Measurements from ENCODE around the gene GIMAP7. TPM values are rescaled to one million over a fixed set of nuclear protein-coding genes. Genes with fewer than 3 reads are reported as not detected.

Gene GIMAP7
- total RNA-seq, 1 donor from 2014 or later: not detected

DNA sequence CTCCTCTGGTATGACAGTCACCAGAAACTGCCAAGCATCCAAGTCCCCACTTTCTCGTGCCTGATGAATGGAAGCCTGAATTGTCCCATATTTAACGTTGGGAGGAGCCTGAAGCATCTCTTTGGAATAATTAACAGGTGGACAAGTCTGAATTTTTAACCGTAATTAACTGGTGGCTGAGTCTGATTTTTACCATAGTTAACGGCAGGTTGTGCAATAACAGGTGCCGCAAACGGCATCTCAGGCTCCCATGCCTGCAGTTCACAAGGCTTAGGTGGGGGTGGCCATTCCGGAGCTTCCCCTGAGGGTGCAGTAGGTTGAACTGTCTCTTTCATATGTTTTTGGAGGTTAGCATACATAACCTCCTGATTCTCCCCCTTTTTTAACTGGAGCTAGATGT lies 50.6 kb downstream of the GIMAP7 start:
- no peaks in the 10 kb centered on the region for H4K20me1 ChIP-seq (ENCODE audit: low read depth)
- Mint-ChIP-seq H3K9me3 (peaks cover 5% of the 10 kb centered on the region), H3K27ac (no peak overlapping the region), H3K4me3 (no peak overlapping the region), H3K36me3 (no peaks in the 10 kb centered on the region), H3K4me1 (peaks cover 3% of the 10 kb centered on the region), H3K27me3 (ENCODE audit: insufficient read depth, low read depth) (no peaks in the 10 kb centered on the region)
- TF ChIP-seq, protein P1, sequence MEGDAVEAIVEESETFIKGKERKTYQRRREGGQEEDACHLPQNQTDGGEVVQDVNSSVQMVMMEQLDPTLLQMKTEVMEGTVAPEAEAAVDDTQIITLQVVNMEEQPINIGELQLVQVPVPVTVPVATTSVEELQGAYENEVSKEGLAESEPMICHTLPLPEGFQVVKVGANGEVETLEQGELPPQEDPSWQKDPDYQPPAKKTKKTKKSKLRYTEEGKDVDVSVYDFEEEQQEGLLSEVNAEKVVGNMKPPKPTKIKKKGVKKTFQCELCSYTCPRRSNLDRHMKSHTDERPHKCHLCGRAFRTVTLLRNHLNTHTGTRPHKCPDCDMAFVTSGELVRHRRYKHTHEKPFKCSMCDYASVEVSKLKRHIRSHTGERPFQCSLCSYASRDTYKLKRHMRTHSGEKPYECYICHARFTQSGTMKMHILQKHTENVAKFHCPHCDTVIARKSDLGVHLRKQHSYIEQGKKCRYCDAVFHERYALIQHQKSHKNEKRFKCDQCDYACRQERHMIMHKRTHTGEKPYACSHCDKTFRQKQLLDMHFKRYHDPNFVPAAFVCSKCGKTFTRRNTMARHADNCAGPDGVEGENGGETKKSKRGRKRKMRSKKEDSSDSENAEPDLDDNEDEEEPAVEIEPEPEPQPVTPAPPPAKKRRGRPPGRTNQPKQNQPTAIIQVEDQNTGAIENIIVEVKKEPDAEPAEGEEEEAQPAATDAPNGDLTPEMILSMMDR (IDR thresholded peaks at IDR 0.05): no peak
- no peak for DNase-seq (ENCODE audit: low spot score)
- no peaks in the 10 kb centered on the region for H3F3A ChIP-seq (ENCODE audit: low read depth)
- H2AFZ ChIP-seq (replicated peaks): no peak overlapping the region
- H3K36me3 ChIP-seq: no peaks in the 10 kb centered on the region
- no peaks in the 10 kb centered on the region for H3K4me1 ChIP-seq
- no peak overlapping the region for H3K4me2 ChIP-seq
- H3K79me2 ChIP-seq (ENCODE audit: low read depth): no peaks in the 10 kb centered on the region
- no peak overlapping the region for H3K27ac ChIP-seq
- H3K9me3 ChIP-seq (ENCODE audit: low read depth): no peaks in the 10 kb centered on the region
- no peak overlapping the region for H3K4me3 ChIP-seq
- H3K27me3 ChIP-seq: no peaks in the 10 kb centered on the region
- H3K9ac ChIP-seq: no peak overlapping the region

GRCh38 chr7:150566123-150566522 lies 51.5 kb downstream of the GIMAP7 start:
- H3F3A ChIP-seq (ENCODE audit: low read depth): no peaks in the 10 kb centered on the region
- no peak for TF ChIP-seq EZH2 (IDR thresholded peaks at IDR 0.05)
- TF ChIP-seq, protein P1 (IDR thresholded peaks at IDR 0.05): no peak
- TF ChIP-seq EZH2phosphoT487 (IDR thresholded peaks at IDR 0.05): no peak

DNA sequence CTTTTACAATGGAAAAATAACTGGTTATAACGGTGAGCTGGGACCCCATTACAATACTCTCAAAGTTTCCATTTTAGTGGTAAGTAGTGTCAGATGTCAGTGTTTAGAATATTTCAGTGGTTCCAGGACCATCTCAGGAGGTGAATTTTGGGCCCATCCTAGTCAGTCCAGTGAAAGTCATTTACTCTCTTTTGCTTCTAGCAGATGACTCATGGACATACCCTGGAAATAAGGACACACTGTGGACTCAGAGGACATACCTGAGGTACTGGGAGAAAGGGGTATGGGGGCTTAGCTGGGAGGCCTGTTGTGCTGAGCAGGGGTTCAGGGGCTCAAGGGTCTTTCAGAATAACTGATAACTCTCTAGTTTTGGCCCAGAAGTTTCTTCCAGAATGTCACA lies 51.9 kb downstream of the GIMAP7 start:
- H4K20me1 ChIP-seq (ENCODE audit: low read depth): no peaks in the 10 kb centered on the region
- H3K4me1 ChIP-seq: no peaks in the 10 kb centered on the region
- Mint-ChIP-seq H3K4me1 (peaks cover 3% of the 10 kb centered on the region), H3K27me3 (ENCODE audit: insufficient read depth, low read depth) (no peaks in the 10 kb centered on the region), H3K36me3 (no peaks in the 10 kb centered on the region), H3K9me3 (no peaks in the 10 kb centered on the region), H3K27ac (no peak overlapping the region), H3K4me3 (no peak overlapping the region)
- no peak overlapping the region for H3K9ac ChIP-seq
- no peak for DNase-seq (ENCODE audit: low spot score)
- no peak overlapping the region for H3K4me3 ChIP-seq
- H3K36me3 ChIP-seq: no peaks in the 10 kb centered on the region
- no peak overlapping the region for H3K4me2 ChIP-seq
- no peak for TF ChIP-seq EZH2 (IDR thresholded peaks at IDR 0.05)
- H3K27me3 ChIP-seq: no peaks in the 10 kb centered on the region
- no peaks in the 10 kb centered on the region for H3F3A ChIP-seq (ENCODE audit: low read depth)
- H3K79me2 ChIP-seq (ENCODE audit: low read depth): no peaks in the 10 kb centered on the region
- no peaks in the 10 kb centered on the region for H3K9me3 ChIP-seq (ENCODE audit: low read depth)
- H3K27ac ChIP-seq: no peak overlapping the region
- no peak overlapping the region for H2AFZ ChIP-seq (replicated peaks)

More at GRCh38 chr7:150566123-150566522, 51.5 kb downstream of the GIMAP7 start:
- no peaks in the 10 kb centered on the region for H3K9me3 ChIP-seq (ENCODE audit: low read depth)
- H3K9ac ChIP-seq: no peak overlapping the region
- no peak overlapping the region for H3K27ac Mint-ChIP-seq
- no peak overlapping the region for H3K4me2 ChIP-seq
- no peak overlapping the region for H2AFZ ChIP-seq (replicated peaks)
- H3K4me1 ChIP-seq: no peaks in the 10 kb centered on the region
- H3K27ac ChIP-seq: no peak overlapping the region
- peaks cover under 1% of the 10 kb centered on the region for H3K9me3 Mint-ChIP-seq
- H3K4me3 ChIP-seq: no peak overlapping the region
- no peaks in the 10 kb centered on the region for H4K20me1 ChIP-seq (ENCODE audit: low read depth)
- H3K4me3 Mint-ChIP-seq: no peak overlapping the region
- H3K4me1 Mint-ChIP-seq: peaks cover 3% of the 10 kb centered on the region
- H3K36me3 Mint-ChIP-seq: no peaks in the 10 kb centered on the region
- no peaks in the 10 kb centered on the region for H3K27me3 ChIP-seq
- H3K79me2 ChIP-seq (ENCODE audit: low read depth): no peaks in the 10 kb centered on the region
- DNase-seq (ENCODE audit: low spot score): no peak
- H3K36me3 ChIP-seq: no peaks in the 10 kb centered on the region
- no peaks in the 10 kb centered on the region for H3K27me3 Mint-ChIP-seq (ENCODE audit: insufficient read depth, low read depth)

GRCh38 chr7:150567169-150567568 lies 52.5 kb downstream of the GIMAP7 start, which contains the start of gene GIMAP4:
Gene GIMAP4 (plus strand): TSS chr7:150567390. CDS start chr7:150569902, 2,512 bp downstream.
- Histone ChIP-seq H3K27ac (no peak within 1 kb of the TSS), H3K4me2 (no peak within 1 kb of the TSS)

More at GRCh38 chr7:150567169-150567568, 52.5 kb downstream of the GIMAP7 start, which contains the start of gene GIMAP4:
- Mint-ChIP-seq H3K4me3 (no peak within 1 kb of the TSS), H3K27me3 (ENCODE audit: insufficient read depth, low read depth) (no peaks in the 10 kb centered on the region), H3K36me3 (no peaks in the 10 kb centered on the region), H3K27ac (no peak within 1 kb of the TSS), H3K9me3 (no peaks in the 10 kb centered on the region), H3K4me1 (peaks cover 3% of the 10 kb centered on the region)
- Histone ChIP-seq H3F3A (ENCODE audit: low read depth) (no peaks in the 10 kb centered on the region), H3K27me3 (no peaks in the 10 kb centered on the region), H3K79me2 (ENCODE audit: low read depth) (no peaks in the 10 kb centered on the region), H3K36me3 (no peaks in the 10 kb centered on the region), H3K4me3 (no peak within 1 kb of the TSS), H3K9me3 (ENCODE audit: low read depth) (no peaks in the 10 kb centered on the region), H3K9ac (no peak within 1 kb of the TSS), H4K20me1 (ENCODE audit: low read depth) (no peaks in the 10 kb centered on the region), H2AFZ (replicated peaks) (no peak within 1 kb of the TSS), H3K4me1 (no peaks in the 10 kb centered on the region)
- DNase-seq (ENCODE audit: low spot score): no peak
- TF ChIP-seq EZH2phosphoT487 (IDR thresholded peaks at IDR 0.05) (no peak), EZH2 (IDR thresholded peaks at IDR 0.05) (no peak)
- TF ChIP-seq, protein P1 (IDR thresholded peaks at IDR 0.05): no peak

Data from neural progenitor cell (in vitro differentiated cells).